Sigmoid colon (tissue), 4 donors: ENCODE results near the gene TBX15.

ENCODE experiments used
- CTCF ChIP-seq, 4 experiments: fragments of 450-650 bp in 3 of 4; fragments of 200-600 bp in 1 of 4; IDR thresholded peaks; one replicate each; pipeline ENCODE4 v1.5.1; 2016 to 2019; ENCODE audit warnings: antibody characterized with exemption in 4 of 4, mild to moderate bottlenecking in 3 of 4, moderate library complexity in 2 of 4
- POLR2AphosphoS5 ChIP-seq, 4 donors: sonication (generic); formaldehyde crosslinking; IDR thresholded peaks; one replicate each; pipeline ENCODE4 v1.6.1; 2017; ENCODE audit warnings: antibody characterized with exemption in 4 of 4

GRCh38 chr1:119010201-119010600, 22.1 kb upstream of the TBX15 start:
- no peak for TF ChIP-seq CTCF (IDR thresholded peaks at IDR 0.05)
- TF ChIP-seq POLR2AphosphoS5 (IDR thresholded peaks at IDR 0.05) = no peak
